Measurements from ENCODE around the gene LY9. TPM values are rescaled to one million over a fixed set of nuclear protein-coding genes. Genes with fewer than 3 reads are reported as not detected.

Gene LY9
- total and polyA plus RNA-seq, 9 of the 15 experiments (the other 6 are each of a cell fraction or from before 2014, with no cell fraction given), result not detected

DNA sequence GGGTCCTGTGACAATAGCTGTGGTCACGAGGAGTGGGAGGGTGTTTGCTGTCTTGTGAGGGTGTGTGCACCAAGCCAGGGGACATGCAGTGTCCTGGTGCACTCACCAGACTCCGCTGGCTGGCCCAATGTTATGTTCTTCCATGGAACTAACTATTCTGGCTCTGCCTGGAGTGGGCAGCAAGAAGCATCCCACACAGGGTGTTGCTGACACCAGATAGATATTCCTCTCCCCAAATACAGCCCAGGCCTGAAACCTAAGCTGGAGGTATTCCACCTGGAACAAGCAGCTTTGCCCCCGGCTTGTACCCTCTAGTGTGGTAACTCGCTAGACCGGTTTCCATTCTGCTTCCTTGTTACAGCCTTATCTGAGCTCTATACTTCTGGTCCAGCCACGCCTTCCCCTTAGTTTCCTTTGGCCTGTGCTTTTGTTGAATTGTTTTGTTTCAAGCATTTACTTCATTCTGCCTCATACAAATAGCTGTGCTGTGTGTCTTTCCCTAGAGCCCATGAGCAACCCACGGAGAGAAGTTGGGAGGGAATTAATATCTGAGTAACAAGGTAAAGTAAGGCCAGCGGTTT, 14.7 kb upstream of the LY9 start:
- H3K4me2 ChIP-seq (ENCODE audit: insufficient read depth, low read length), result no peak overlapping the region
- no peak overlapping the region for H3K27ac ChIP-seq (ENCODE audit: extremely low read depth, low read depth, low read length)
- ChIA-PET CTCF (ENCODE audit: low intra/inter-chr PET ratio) (interaction anchor here (1.0 kb wide), 1 partner anchor 100 kb away, joined by 3 read pairs; no protein-coding TSS in a partner anchor), POLR2A (interaction anchor here (1.0 to 1.4 kb wide), 4 partner anchors 12 to 173 kb away, joined by 3 to 5 read pairs (median 4); no protein-coding TSS in a partner anchor)
- no peak for DNase-seq (ENCODE audit: extremely low read depth in 1 of 4, low spot score in 3 of 4)
- no peaks in the 10 kb centered on the region for H3K79me2 ChIP-seq (ENCODE audit: control insufficient read depth, insufficient read depth, low read length)
- in situ Hi-C loops (cut with MboI) (no loop called here), intact Hi-C loops (cut with micrococcal nuclease) (no loop called here)
- no peaks in the 10 kb centered on the region for H3K9me3 ChIP-seq (replicated peaks; ENCODE audit: control insufficient read depth, insufficient read depth, low read depth, low read length)
- H4K20me1 ChIP-seq (replicated peaks; ENCODE audit: control insufficient read depth, insufficient read depth, low read length), result 0 out of 2 replicates have a peak, but pooled peaks cover 2% of the 10 kb centered on the region
- H3K36me3 ChIP-seq (ENCODE audit: control insufficient read depth, insufficient read depth, low read length), result no peaks in the 10 kb centered on the region
- H2AFZ ChIP-seq (ENCODE audit: low read depth, low read length), result no peak overlapping the region
- H3K4me1 ChIP-seq (replicated peaks in 1 of 2; ENCODE audit: control insufficient read depth in 2 of 2, insufficient read depth in 2 of 2, low read length in 2 of 2), result no peaks in the 10 kb centered on the region
- H3K9me1 ChIP-seq (ENCODE audit: control insufficient read depth, insufficient read depth, low read length), result no peaks in the 10 kb centered on the region
- WGBS (ENCODE audit: insufficient coverage, low coverage, missing lambda C conversion rate), result 2% methylated on average over 8 of the region's 8 CpGs
- FAIRE-seq, result no peak
- H3K9ac ChIP-seq (ENCODE audit: insufficient read depth in 1 of 2, low read depth in 2 of 2, low read length in 2 of 2), result no peak overlapping the region
- no peak overlapping the region for H3K4me3 ChIP-seq
- ATAC-seq, result no peak
- no TSS peak for BruUV-seq (replicated peaks)
- peaks cover 0 to 17% of the 10 kb centered on the region in 2 experiments; a peak in 1 of 5 replicates for H3K27me3 ChIP-seq (ENCODE audit: control insufficient read depth in 2 of 2, insufficient read depth in 2 of 2, low read length in 2 of 2)
- no peak for TF ChIP-seq THRAP3 (IDR thresholded peaks at IDR 0.05; ENCODE audit: borderline replicate concordance)
- TF ChIP-seq DMBX1 (CRISPR knock-in tag; IDR thresholded peaks at IDR 0.05; ENCODE audit: borderline replicate concordance), result no peak
- no peak for TF ChIP-seq PCBP1 (IDR thresholded peaks at IDR 0.05; ENCODE audit: low read depth, low read length, poor library complexity, severe bottlenecking)
- TF ChIP-seq SETDB1 (IDR thresholded peaks at IDR 0.05; ENCODE audit: low read length), result no peak
- no peak for TF ChIP-seq NR2C1 (IDR thresholded peaks at IDR 0.05)
- TF ChIP-seq NR2C1 (tag; IDR thresholded peaks at IDR 0.05), result no peak
- TF ChIP-seq ZNF316 (IDR thresholded peaks at IDR 0.05), result no peak
- TF ChIP-seq, protein P1, sequence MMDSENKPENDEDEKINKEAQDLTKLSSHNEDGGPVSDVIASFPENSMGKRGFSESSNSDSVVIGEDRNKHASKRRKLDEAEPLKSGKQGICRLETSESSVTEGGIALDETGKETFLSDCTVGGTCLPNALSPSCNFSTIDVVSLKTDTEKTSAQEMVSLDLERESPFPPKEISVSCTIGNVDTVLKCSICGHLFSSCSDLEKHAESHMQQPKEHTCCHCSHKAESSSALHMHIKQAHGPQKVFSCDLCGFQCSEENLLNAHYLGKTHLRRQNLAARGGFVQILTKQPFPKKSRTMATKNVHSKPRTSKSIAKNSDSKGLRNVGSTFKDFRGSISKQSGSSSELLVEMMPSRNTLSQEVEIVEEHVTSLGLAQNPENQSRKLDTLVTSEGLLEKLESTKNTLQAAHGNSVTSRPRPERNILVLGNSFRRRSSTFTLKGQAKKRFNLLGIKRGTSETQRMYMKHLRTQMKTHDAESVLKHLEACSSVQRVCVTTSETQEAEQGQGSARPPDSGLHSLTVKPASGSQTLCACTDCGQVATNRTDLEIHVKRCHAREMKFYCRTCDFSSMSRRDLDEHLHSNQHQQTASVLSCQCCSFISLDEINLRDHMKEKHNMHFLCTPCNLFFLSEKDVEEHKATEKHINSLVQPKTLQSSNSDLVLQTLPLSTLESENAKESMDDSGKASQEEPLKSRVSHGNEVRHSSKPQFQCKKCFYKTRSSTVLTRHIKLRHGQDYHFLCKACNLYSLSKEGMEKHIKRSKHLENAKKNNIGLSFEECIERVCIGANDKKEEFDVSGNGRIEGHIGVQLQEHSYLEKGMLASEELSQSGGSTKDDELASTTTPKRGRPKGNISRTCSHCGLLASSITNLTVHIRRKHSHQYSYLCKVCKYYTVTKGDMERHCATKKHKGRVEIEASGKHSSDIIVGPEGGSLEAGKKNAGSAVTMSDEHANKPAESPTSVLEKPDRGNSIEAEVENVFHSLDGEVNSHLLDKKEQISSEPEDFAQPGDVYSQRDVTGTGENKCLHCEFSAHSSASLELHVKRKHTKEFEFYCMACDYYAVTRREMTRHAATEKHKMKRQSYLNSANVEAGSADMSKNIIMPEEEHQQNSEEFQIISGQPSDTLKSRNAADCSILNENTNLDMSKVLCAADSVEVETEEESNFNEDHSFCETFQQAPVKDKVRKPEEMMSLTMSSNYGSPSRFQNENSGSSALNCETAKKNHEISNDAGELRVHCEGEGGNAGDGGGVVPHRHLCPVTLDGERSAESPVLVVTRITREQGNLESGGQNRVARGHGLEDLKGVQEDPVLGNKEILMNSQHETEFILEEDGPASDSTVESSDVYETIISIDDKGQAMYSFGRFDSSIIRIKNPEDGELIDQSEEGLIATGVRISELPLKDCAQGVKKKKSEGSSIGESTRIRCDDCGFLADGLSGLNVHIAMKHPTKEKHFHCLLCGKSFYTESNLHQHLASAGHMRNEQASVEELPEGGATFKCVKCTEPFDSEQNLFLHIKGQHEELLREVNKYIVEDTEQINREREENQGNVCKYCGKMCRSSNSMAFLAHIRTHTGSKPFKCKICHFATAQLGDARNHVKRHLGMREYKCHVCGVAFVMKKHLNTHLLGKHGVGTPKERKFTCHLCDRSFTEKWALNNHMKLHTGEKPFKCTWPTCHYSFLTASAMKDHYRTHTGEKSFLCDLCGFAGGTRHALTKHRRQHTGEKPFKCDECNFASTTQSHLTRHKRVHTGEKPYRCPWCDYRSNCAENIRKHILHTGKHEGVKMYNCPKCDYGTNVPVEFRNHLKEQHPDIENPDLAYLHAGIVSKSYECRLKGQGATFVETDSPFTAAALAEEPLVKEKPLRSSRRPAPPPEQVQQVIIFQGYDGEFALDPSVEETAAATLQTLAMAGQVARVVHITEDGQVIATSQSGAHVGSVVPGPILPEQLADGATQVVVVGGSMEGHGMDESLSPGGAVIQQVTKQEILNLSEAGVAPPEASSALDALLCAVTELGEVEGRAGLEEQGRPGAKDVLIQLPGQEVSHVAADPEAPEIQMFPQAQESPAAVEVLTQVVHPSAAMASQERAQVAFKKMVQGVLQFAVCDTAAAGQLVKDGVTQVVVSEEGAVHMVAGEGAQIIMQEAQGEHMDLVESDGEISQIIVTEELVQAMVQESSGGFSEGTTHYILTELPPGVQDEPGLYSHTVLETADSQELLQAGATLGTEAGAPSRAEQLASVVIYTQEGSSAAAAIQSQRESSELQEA (IDR thresholded peaks at IDR 0.05; ENCODE audit: low read depth), result no peak
- TF ChIP-seq, protein P2, sequence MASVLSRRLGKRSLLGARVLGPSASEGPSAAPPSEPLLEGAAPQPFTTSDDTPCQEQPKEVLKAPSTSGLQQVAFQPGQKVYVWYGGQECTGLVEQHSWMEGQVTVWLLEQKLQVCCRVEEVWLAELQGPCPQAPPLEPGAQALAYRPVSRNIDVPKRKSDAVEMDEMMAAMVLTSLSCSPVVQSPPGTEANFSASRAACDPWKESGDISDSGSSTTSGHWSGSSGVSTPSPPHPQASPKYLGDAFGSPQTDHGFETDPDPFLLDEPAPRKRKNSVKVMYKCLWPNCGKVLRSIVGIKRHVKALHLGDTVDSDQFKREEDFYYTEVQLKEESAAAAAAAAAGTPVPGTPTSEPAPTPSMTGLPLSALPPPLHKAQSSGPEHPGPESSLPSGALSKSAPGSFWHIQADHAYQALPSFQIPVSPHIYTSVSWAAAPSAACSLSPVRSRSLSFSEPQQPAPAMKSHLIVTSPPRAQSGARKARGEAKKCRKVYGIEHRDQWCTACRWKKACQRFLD (CRISPR knock-in tag; IDR thresholded peaks at IDR 0.05), result no peak
- TF ChIP-seq, protein P3, sequence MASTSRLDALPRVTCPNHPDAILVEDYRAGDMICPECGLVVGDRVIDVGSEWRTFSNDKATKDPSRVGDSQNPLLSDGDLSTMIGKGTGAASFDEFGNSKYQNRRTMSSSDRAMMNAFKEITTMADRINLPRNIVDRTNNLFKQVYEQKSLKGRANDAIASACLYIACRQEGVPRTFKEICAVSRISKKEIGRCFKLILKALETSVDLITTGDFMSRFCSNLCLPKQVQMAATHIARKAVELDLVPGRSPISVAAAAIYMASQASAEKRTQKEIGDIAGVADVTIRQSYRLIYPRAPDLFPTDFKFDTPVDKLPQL (IDR thresholded peaks at IDR 0.05; ENCODE audit: extremely low read depth, insufficient read length), result no peak
- TF ChIP-seq ZNF444 (CRISPR knock-in tag; IDR thresholded peaks at IDR 0.05), result no peak

Data from K562 (cell line).